BLaER1 treated with 17β-estradiol and CSF1 and Interleukin-3, amounts not matched to agents 10 nM and 100 nM (cell line): Measurements from ENCODE around the gene FAM168A.

ENCODE experiments used
- H3K27ac ChIP-seq, 11 experiments: shearing (Covaris generic); formaldehyde crosslinking; 2 replicates each; pipeline ENCODE4 v1.8.1; 2022
- H3K27me3 ChIP-seq, 11 experiments: shearing (Covaris generic); formaldehyde crosslinking; 2 replicates each; pipeline ENCODE4 v1.8.1; 2022
- H3K36me3 ChIP-seq, 11 experiments: shearing (Covaris generic); formaldehyde crosslinking; 2 replicates each; pipeline ENCODE4 v1.8.1; 2022
- H3K4me1 ChIP-seq, 10 experiments: shearing (Covaris generic); formaldehyde crosslinking; 2 replicates each; pipeline ENCODE4 v1.8.1; 2022
- H3K4me2 ChIP-seq, 11 experiments: shearing (Covaris generic); formaldehyde crosslinking; 2 replicates each; pipeline ENCODE4 v1.8.1; 2022
- H3K4me3 ChIP-seq, 10 experiments: shearing (Covaris generic); formaldehyde crosslinking; 2 replicates each; pipeline ENCODE4 v1.8.1; 2022
- H3K9ac ChIP-seq, 11 experiments: shearing (Covaris generic); formaldehyde crosslinking; 2 replicates each; pipeline ENCODE4 v1.8.1; 2022
- H3K9me3 ChIP-seq, 11 experiments: shearing (Covaris generic); formaldehyde crosslinking; replicated peaks in 1 of 11; 2 replicates each; pipeline ENCODE4 v1.8.1; 2022
- H4K20me1 ChIP-seq, 11 experiments: shearing (Covaris generic); formaldehyde crosslinking; 2 replicates each; pipeline ENCODE4 v1.8.1; 2022
- Cebpa-rat ChIP-seq, 11 experiments: shearing (Covaris generic); IDR thresholded peaks; 2 replicates each; pipeline ENCODE4 v1.8.1; 2022

Gene FAM168A

GRCh38 chr11:73598719-73599379 is 937 bp upstream of the FAM168A start:
- Histone ChIP-seq H3K27me3 (no peaks in the 10 kb centered on the region), H3K9ac (peak overlapping the region; percentile 84 to 89 (median 89)), H3K27ac (peak overlapping the region; percentile 60 to 93 (median 87); a peak in 21 of 22 replicates), H3K4me1 (peaks cover 27 to 40% (median 38%) of the 10 kb centered on the region in 10 experiments), H3K36me3 (no peaks in the 10 kb centered on the region), H4K20me1 (peaks cover 0 to 22% (median 6%) of the 10 kb centered on the region in 11 experiments; a peak in 8 of 22 replicates), H3K9me3 (no peaks in the 10 kb centered on the region), H3K4me2 (peak overlapping the region; percentile 55 to 82 (median 71)), H3K4me3 (peak overlapping the region; percentile 75 to 89 (median 82))
- no peak for TF ChIP-seq Cebpa-rat (IDR thresholded peaks at IDR 0.05)

- Histone ChIP-seq H3K4me1 (peaks cover 30 to 52% (median 42%) of the 10 kb centered on the region in 10 experiments), H3K4me2 (peak overlapping the region; percentile 92 to 99 (median 96)), H3K36me3 (no peaks in the 10 kb centered on the region), H3K27ac (peak overlapping the region; percentile 70 to 93 (median 87); a peak in 21 of 22 replicates), H4K20me1 (peaks cover 0 to 35% (median 6%) of the 10 kb centered on the region in 11 experiments; a peak in 8 of 22 replicates), H3K27me3 (no peaks in the 10 kb centered on the region), H3K9me3 (no peaks in the 10 kb centered on the region), H3K9ac (peak overlapping the region; percentile 84 to 89 (median 89)), H3K4me3 (peak overlapping the region; percentile 75 to 89 (median 82))
- no peak for TF ChIP-seq Cebpa-rat (IDR thresholded peaks at IDR 0.05)
Observed at GRCh38 chr11:73597336-73597955, 466 bp downstream of the FAM168A start.

- no peak overlapping the region for H3K27ac ChIP-seq
- peaks cover 0 to 44% (median 6%) of the 10 kb centered on the region in 11 experiments; a peak in 8 of 22 replicates for H4K20me1 ChIP-seq
- H3K4me2 ChIP-seq = peak overlapping the region; percentile 92 to 99 (median 96)
- peaks cover 38 to 60% (median 50%) of the 10 kb centered on the region in 10 experiments for H3K4me1 ChIP-seq
- H3K9me3 ChIP-seq = no peaks in the 10 kb centered on the region
- H3K27me3 ChIP-seq = no peaks in the 10 kb centered on the region
- TF ChIP-seq Cebpa-rat (IDR thresholded peaks at IDR 0.05) = no peak
- H3K9ac ChIP-seq = peak overlapping the region in 7 of 11 experiments; percentile 84 to 89 (median 87); a peak in 7 of 22 replicates
- H3K36me3 ChIP-seq = peaks cover 0 to 3% (median 0%) of the 10 kb centered on the region in 11 experiments; a peak in 3 of 22 replicates
- H3K4me3 ChIP-seq = peak overlapping the region; percentile 75 to 89 (median 82)
Observed at GRCh38 chr11:73596547-73596946, 1.4 kb downstream of the FAM168A start.

GRCh38 chr11:73592640-73593039 is 5.3 kb downstream of the FAM168A start:
- Histone ChIP-seq H3K9ac (no peak overlapping the region), H3K4me1 (peaks cover 32 to 60% (median 49%) of the 10 kb centered on the region in 10 experiments), H3K4me3 (no peak overlapping the region), H3K27ac (no peak overlapping the region), H3K36me3 (peaks cover 0 to 34% (median 4%) of the 10 kb centered on the region in 11 experiments; a peak in 8 of 22 replicates), H4K20me1 (peaks cover 0 to 73% (median 6%) of the 10 kb centered on the region in 11 experiments; a peak in 8 of 22 replicates), H3K9me3 (peaks cover 0 to 11% (median 4%) of the 10 kb centered on the region in 11 experiments; a peak in 4 of 22 replicates), H3K27me3 (no peaks in the 10 kb centered on the region), H3K4me2 (peak overlapping the region; percentile 12 to 56 (median 47); a peak in 19 of 22 replicates)
- no peak for TF ChIP-seq Cebpa-rat (IDR thresholded peaks at IDR 0.05)

- Histone ChIP-seq H4K20me1 (peaks cover 0 to 82% (median 3%) of the 10 kb centered on the region in 11 experiments; a peak in 9 of 22 replicates), H3K27ac (no peak overlapping the region), H3K4me1 (peaks cover 26 to 54% (median 44%) of the 10 kb centered on the region in 10 experiments), H3K4me2 (peak overlapping the region in 6 of 11 experiments; percentile 12 to 54 (median 42); a peak in 8 of 22 replicates), H3K27me3 (no peaks in the 10 kb centered on the region), H3K9ac (no peak overlapping the region), H3K4me3 (no peak overlapping the region), H3K9me3 (peaks cover 0 to 11% (median 4%) of the 10 kb centered on the region in 11 experiments; a peak in 4 of 22 replicates), H3K36me3 (peaks cover 0 to 34% (median 4%) of the 10 kb centered on the region in 11 experiments; a peak in 8 of 22 replicates)
- no peak for TF ChIP-seq Cebpa-rat (IDR thresholded peaks at IDR 0.05)
Observed at GRCh38 chr11:73591743-73592142, 6.2 kb downstream of the FAM168A start.

GRCh38 chr11:73590991-73591390 is 6.9 kb downstream of the FAM168A start:
- H3K27ac ChIP-seq = no peak overlapping the region
- H3K4me1 ChIP-seq = peaks cover 19 to 46% (median 37%) of the 10 kb centered on the region in 10 experiments
- H4K20me1 ChIP-seq = peaks cover 0 to 87% (median 0%) of the 10 kb centered on the region in 11 experiments; a peak in 6 of 22 replicates
- no peak overlapping the region for H3K4me2 ChIP-seq
- H3K4me3 ChIP-seq = no peak overlapping the region
- H3K9ac ChIP-seq = no peak overlapping the region
- H3K36me3 ChIP-seq = peaks cover 0 to 34% (median 4%) of the 10 kb centered on the region in 11 experiments; a peak in 9 of 22 replicates
- no peak for TF ChIP-seq Cebpa-rat (IDR thresholded peaks at IDR 0.05)
- no peaks in the 10 kb centered on the region for H3K27me3 ChIP-seq
- H3K9me3 ChIP-seq = peaks cover 0 to 11% (median 4%) of the 10 kb centered on the region in 11 experiments; a peak in 4 of 22 replicates

- peaks cover 3 to 58% (median 17%) of the 10 kb centered on the region in 11 experiments; a peak in 18 of 22 replicates for H3K36me3 ChIP-seq
- peaks cover 0 to 11% (median 4%) of the 10 kb centered on the region in 11 experiments; a peak in 4 of 22 replicates for H3K9me3 ChIP-seq
- no peak for TF ChIP-seq Cebpa-rat (IDR thresholded peaks at IDR 0.05)
- H3K4me2 ChIP-seq = no peak overlapping the region
- H3K9ac ChIP-seq = no peak overlapping the region
- H3K4me3 ChIP-seq = no peak overlapping the region
- peaks cover 0 to 90% (median 0%) of the 10 kb centered on the region in 11 experiments; a peak in 9 of 22 replicates for H4K20me1 ChIP-seq
- peaks cover 0 to 11% (median 5%) of the 10 kb centered on the region in 10 experiments; a peak in 8 of 20 replicates for H3K4me1 ChIP-seq
- H3K27me3 ChIP-seq = no peaks in the 10 kb centered on the region
- no peak overlapping the region for H3K27ac ChIP-seq
Observed at GRCh38 chr11:73586791-73587190, 11.1 kb downstream of the FAM168A start.

GRCh38 chr11:73585834-73586575 is 11.9 kb downstream of the FAM168A start:
- no peak overlapping the region for H3K9ac ChIP-seq
- H3K27ac ChIP-seq = no peak overlapping the region
- peaks cover 0 to 8% (median 4%) of the 10 kb centered on the region in 10 experiments; a peak in 4 of 20 replicates for H3K4me1 ChIP-seq
- H3K4me3 ChIP-seq = no peak overlapping the region
- peaks cover 0 to 11% (median 4%) of the 10 kb centered on the region in 11 experiments; a peak in 4 of 22 replicates for H3K9me3 ChIP-seq
- no peaks in the 10 kb centered on the region for H3K27me3 ChIP-seq
- H4K20me1 ChIP-seq = peaks cover 0 to 89% (median 0%) of the 10 kb centered on the region in 11 experiments; a peak in 9 of 22 replicates
- peaks cover 3 to 50% (median 17%) of the 10 kb centered on the region in 11 experiments; a peak in 17 of 22 replicates for H3K36me3 ChIP-seq
- TF ChIP-seq Cebpa-rat (IDR thresholded peaks at IDR 0.05) = no peak
- no peak overlapping the region for H3K4me2 ChIP-seq
